GM12878 (cell line): ENCODE results near the gene SLF2. TPM values are rescaled to one million over a fixed set of nuclear protein-coding genes. Genes with fewer than 3 reads are reported as not detected.

Source experiments
- CREB1 ChIP-seq: IDR thresholded peaks from 2 replicates; pipeline ENCODE4 v1.6.1; 2012; ENCODE audit warnings: low read depth, mild to moderate bottlenecking, inconsistent platforms
- DPF2 ChIP-seq: fragments of 450-650 bp; IDR thresholded peaks from 2 replicates; pipeline ENCODE4 v1.6.1; 2017; ENCODE audit warnings: mild to moderate bottlenecking
- EED ChIP-seq: sonication (generic); IDR thresholded peaks from 2 replicates; pipeline ENCODE4 v1.6.1; 2016; ENCODE audit warnings: antibody characterized with exemption, low read depth
- EGR1 ChIP-seq, 2 experiments: IDR thresholded peaks; 1 replicate in 1 of 2; 2 replicates in 1 of 2; pipeline ENCODE4 v1.6.1; 2011 to 2012; ENCODE audit warnings: low read depth in 2 of 2, low read length in 2 of 2, borderline replicate concordance in 1 of 2, mild to moderate bottlenecking in 1 of 2, moderate library complexity in 1 of 2
- EZH2 ChIP-seq: IDR thresholded peaks from 2 replicates; pipeline ENCODE4 v1.6.1; 2012; ENCODE audit warnings: low read depth, mild to moderate bottlenecking, control low read depth, inconsistent platforms, low read length, borderline replicate concordance; ENCODE audit not compliant: control insufficient read depth
- FOXK2 ChIP-seq: fragments of 450-650 bp; IDR thresholded peaks from 2 replicates; pipeline ENCODE4 v1.6.1; 2017; ENCODE audit warnings: mild to moderate bottlenecking, moderate library complexity
- FOXM1 ChIP-seq: IDR thresholded peaks from 2 replicates; pipeline ENCODE4 v1.6.1; 2012; ENCODE audit warnings: low read depth, mild to moderate bottlenecking, inconsistent platforms, low read length, moderate library complexity
- GATAD2B ChIP-seq: fragments of 450-650 bp; conservative IDR thresholded peaks from 2 replicates; pipeline ENCODE4 v1.6.1; 2017; ENCODE audit warnings: low read depth, mild to moderate bottlenecking, moderate library complexity
- MYC ChIP-seq: IDR thresholded peaks from 2 replicates; pipeline ENCODE4 v1.6.1; 2011; ENCODE audit warnings: mild to moderate bottlenecking, low read length, moderate library complexity, inconsistent platforms; ENCODE audit not compliant: insufficient read depth, insufficient replicate concordance, insufficient read length, severe bottlenecking
- PAX5 ChIP-seq: IDR thresholded peaks from 2 replicates; pipeline ENCODE4 v1.6.1; 2011; ENCODE audit warnings: low read depth, low read length, borderline replicate concordance
- RCOR1 ChIP-seq: conservative IDR thresholded peaks from 2 replicates; pipeline ENCODE4 v1.6.1; 2012; ENCODE audit warnings: low read depth, low read length, improper control_type of control experiment
- REST ChIP-seq: IDR thresholded peaks from 2 replicates; pipeline ENCODE4 v1.6.1; 2012; ENCODE audit warnings: mild to moderate bottlenecking, low read depth, low read length
- RUNX3 ChIP-seq: IDR thresholded peaks from 2 replicates; pipeline ENCODE4 v1.6.1; 2012; ENCODE audit warnings: low read length, inconsistent platforms
- SP1 ChIP-seq: IDR thresholded peaks from one replicate; pipeline ENCODE4 v1.6.1; 2011; ENCODE audit warnings: low read depth, low read length
- SREBF2 ChIP-seq: IDR thresholded peaks from 2 replicates; pipeline ENCODE4 v1.6.1; 2012; ENCODE audit warnings: mild to moderate bottlenecking, low read length
- STAT3 ChIP-seq: IDR thresholded peaks from 2 replicates; pipeline ENCODE4 v1.6.1; 2011; ENCODE audit warnings: low read depth, low read length, improper control_type of control experiment
- ZBTB33 ChIP-seq: fragments of 450-650 bp; IDR thresholded peaks from 2 replicates; pipeline ENCODE4 v1.6.1; 2017; ENCODE audit warnings: mild to moderate bottlenecking
- ZNF622 ChIP-seq: fragments of 450-650 bp; IDR thresholded peaks from 2 replicates; pipeline ENCODE4 v1.6.1; 2017; ENCODE audit warnings: mild to moderate bottlenecking, inconsistent platforms
- ZNF687 ChIP-seq: fragments of 450-650 bp; IDR thresholded peaks from 2 replicates; pipeline ENCODE4 v1.6.1; 2017; ENCODE audit warnings: mild to moderate bottlenecking, moderate library complexity
- polyA plus RNA-seq, 11 experiments: library from polyadenylated mRNA; depleted of rRNA in 4 of 11; unstranded in 6 of 11; stranded (reverse) in 5 of 11; fragments of >200 nt; fragmentation: Nextera tagmentation in 4 of 11; fragmentation: Illumina TruSeq in 1 of 11; extraction: Ambion mirVana in 4 of 11; extraction: Trizol in 1 of 11; gene quantifications; 1 replicate in 1 of 11; 2 replicates in 10 of 11; pipeline versions ENCODE4 v1.2.1 to v1.2.3, GENCODE V29; 2011 to 2016; ENCODE audit warnings: inconsistent platforms in 2 of 11, missing spikeins in 2 of 11, low read depth in 1 of 11
- total RNA-seq, 4 experiments: library from RNA; depleted of rRNA in 3 of 4; stranded (reverse); fragments of >200 nt in 3 of 4; fragmentation: Illumina TruSeq in 1 of 4; extraction: Trizol in 1 of 4; gene quantifications; 2 replicates each; pipeline versions ENCODE4 v1.2.1 to v1.2.3, GENCODE V29; 2013 to 2021

Gene SLF2
- total and polyA plus RNA-seq, 10 of the 15 experiments (the other 5 are each of a cell fraction or from before 2014, with no cell fraction given), result 3.0 to 25.2 (median 17.9) TPM

GRCh38 chr10:100986952-100987684, 74.4 kb downstream of the SLF2 start, which contains the start of the genes MRPL43 and TWNK (continued):
- TF ChIP-seq ZNF687 (peak; percentile 97), DPF2 (no peak), EED (no peak), RCOR1 (no peak), FOXK2 (peak; percentile 74), SREBF2 (peak; percentile 68; the same call in 1 of the 2 replicates), CREB1 (no peak), EZH2 (no peak), FOXM1 (no peak), STAT3 (no peak), GATAD2B (peak; percentile 29; the same call in 1 of the 2 replicates), REST (no peak), RUNX3 (peak; percentile 50; the same call in 1 of the 2 replicates), MYC (peak; percentile 81), EGR1 (IDR thresholded peaks at IDR 0.05; ENCODE audit: borderline replicate concordance in 1 of 2, low read depth in 2 of 2, low read length in 2 of 2) (peak in 1 of 2 experiments; percentile 13; a peak in 1 of 3 replicates), PAX5 (no peak), ZNF622 (no peak), SP1 (no peak), ZBTB33 (no peak)
